ENCODE data around the gene MYL5.

Gene MYL5

GRCh38 chr4:675036-675882 lies 917 bp downstream of the MYL5 start:
- peak in 1 of 2 donors; percentile 1 for ATAC-seq

DNA sequence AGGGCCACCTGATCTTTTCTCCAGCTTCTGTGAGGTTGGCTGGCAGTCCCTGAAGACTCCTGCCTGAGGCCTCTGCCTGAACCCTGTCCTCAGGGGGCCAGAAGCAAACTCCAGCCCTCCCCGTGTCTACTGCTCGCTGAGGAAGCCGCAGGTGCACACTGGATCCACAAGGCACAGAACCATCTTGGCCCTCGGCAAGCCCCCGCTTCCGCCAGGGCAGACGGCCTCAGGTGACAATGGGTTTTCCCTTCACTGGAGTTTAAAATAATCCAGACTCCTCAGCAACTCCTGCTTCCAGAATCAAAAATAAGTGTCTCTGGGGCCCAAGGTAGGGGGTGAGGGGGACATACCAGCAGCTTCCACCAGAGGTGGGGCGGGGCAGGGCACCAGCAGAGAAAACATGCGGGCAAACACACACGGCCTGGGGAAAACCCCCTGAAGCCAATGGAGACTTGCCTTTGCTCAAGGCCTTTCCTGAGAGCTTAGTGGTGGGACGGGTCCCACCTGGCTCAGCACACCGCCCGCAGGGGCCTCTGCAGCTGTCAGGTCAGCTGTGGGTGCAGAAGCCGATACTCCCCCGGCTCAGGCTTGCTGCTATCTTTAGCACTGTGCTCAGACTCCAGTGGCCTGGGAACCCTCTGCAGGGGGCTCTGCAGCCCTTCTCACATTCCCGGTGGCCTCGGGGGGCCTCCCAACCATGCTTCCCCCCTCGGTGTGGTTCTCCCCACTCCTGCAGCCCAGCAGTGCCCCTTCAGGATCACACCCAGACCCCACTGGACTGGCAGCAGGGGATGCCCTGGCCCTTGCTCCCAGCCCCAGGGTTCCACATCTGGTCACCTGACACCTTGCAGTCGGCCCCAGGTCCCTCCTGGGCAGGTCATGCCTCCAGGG lies 1.9 kb downstream of the MYL5 start:
- ATAC-seq, result no peak

DNA sequence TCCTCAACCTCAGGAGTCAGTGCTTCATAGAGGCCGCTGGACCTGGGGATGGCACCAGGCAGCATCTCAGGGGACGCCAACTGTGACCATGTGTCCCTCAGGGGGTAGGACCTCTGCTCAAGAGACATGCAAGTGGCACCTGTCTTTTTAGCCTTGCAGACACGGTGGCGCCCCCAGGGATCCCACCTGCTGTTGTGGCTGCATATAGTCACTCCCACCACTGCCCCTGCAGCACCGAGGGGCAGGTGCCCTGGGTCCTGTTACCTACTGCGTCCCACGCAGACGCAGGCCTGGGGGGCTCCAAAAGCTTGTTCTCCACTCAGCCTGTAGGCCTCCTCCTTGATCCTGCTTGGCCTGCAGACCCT lies 2.5 kb downstream of the MYL5 start:
- no peak for ATAC-seq

GRCh38 chr4:677431-678293 lies 3.3 kb downstream of the MYL5 start:
- ATAC-seq, result no peak

DNA sequence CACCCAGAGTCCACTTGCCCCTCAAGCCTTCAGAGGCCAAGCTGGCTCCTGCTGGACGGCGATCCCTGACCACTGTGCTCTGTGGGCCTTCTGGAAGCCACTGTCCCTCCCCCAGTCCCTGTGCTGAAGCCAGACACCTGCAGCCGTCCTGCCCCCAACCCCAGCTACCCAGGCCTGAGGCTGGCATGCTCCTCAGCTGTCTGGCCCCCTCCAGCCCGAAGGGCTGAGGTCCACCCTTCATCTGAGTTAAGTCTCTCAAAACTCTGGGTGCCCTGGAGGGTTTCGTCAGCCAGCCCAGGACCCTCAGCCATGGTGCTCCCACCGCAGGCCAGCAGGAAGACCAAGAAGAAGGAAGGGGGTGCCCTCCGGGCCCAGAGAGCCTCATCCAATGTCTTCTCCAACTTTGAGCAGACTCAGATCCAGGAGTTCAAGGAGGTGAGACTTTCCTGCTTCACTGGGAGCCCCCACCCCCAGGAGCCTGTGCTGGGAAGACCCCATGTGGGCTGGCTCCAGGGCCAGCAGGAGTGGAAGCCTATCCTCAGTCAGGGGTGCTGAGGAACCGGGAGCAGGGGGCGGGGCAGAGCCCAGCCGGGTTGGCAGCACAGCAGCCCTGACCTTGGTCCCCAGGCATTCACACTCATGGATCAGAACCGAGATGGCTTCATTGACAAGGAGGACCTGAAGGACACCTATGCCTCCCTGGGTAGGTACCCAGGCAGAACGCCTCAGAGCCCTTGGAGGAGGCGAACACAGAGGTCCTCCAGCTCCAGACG lies 4.2 kb downstream of the MYL5 start:
- no peak for ATAC-seq

- ATAC-seq, result no peak
Observed at GRCh38 chr4:679104-679481, 4.8 kb downstream of the MYL5 start.

DNA sequence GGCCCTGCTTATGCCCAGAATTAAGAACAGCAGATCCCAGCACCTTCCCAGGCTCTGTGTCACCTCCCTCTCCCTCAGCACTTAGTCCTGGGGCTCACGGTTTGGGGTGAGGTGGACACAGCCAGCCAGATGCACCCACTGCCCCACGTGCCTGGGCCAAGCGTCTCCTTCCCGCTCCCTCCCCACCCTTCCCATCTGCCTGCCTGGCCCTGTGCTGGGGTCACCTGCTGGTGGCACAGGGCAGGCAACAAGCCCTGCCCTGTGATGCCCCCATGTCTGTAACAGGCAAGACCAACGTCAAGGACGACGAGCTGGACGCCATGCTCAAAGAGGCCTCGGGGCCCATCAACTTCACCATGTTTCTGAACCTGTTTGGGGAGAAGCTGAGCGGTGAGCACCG lies 5.3 kb downstream of the MYL5 start:
- no peak for ATAC-seq

DNA sequence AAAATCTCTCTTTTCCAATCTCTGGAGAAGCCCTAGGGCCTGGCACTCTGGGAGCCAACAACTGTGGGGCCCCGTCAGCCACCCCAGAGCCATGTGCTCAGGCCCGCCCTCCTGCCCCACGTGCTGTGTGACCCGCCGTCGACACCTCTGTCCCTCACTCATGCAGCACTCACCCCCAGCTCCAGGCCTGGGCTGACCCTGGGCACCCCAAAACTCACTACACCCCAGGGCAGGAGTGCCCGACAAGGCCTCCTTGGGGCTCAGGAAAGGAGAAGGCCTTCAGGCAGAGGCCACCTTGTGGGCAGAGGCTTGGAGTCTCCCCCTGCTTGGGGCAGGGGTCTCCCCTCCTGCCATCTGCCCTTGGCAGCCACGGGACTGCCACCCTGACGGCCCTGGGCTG lies 5.7 kb downstream of the MYL5 start:
- no peak for ATAC-seq

GRCh38 chr4:680551-680927 lies 6.2 kb downstream of the MYL5 start:
- ATAC-seq, result peak in 1 of 2 donors; percentile 8

GRCh38 chr4:680928-681645 lies 6.7 kb downstream of the MYL5 start:
- ATAC-seq, result peak; percentile 54 to 57

GRCh38 chr4:681736-682451 lies 7.6 kb downstream of the MYL5 start:
- ATAC-seq, result no peak

GRCh38 chr4:682490-683172 lies 8.3 kb downstream of the MYL5 start:
- ATAC-seq, result no peak

- ATAC-seq, result no peak
Observed at GRCh38 chr4:683247-683897, 9.0 kb downstream of the MYL5 start.

DNA sequence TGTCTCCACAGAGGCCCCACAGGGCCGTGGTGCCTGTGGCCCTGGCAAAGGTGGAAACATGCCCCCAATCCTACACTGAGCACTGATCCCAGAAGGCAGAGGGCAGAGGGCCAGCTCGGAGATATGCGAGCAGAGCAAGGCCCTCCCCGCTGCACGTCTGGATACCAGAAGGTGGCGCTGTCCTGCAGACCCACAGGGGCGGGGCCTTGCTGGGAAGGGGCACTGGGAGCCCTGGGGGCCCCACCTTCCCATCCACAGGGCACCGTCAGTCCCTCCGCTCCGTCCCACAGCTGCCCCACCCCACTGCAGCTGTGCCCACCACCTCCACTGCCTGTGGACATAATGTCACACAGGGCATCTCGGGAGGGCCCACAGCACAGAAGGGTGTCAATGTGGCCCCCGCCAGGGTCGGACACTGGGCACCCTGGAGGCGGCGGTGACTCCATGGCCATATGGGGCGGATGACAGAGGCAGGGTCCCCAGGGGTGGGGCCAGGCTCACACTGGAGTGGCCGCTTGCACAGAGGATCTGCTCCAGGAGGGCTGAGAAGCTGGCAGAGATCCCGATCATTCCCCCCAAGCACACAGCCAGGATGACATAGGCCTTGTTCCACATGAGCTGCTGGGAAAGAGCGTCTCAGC lies 9.8 kb downstream of the MYL5 start:
- ATAC-seq, result no peak

DNA sequence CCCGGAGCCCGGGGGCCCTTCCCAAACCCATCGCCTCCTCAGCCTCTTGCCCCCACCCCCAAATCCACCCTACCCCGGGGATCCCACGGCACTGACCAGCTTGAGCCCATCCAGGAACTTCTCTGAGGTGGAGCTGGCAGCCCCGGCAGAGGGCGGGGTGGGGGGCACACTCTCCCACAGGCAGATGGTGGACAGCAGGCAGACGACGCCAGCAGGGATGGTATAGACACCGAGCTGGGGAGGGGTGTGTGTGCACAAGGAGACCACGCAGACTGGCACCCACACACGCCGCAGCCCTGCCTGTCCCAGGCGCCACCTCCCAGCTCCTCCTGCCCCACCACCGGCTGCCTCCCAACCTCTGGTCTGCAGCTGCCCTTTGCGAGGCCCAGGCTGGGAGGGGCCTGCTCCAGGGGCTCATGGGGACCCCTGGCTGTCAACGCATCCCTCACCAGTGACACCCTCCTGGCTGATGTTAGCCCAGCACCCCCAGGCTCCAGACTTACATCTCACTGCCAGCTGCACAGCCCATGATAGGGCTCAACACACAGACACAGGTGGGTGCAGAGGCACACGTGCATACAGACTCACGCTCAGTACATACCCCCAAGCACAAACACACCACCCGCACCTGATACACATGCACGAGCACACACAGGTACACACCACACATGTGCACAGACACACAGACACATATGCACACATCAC lies 10.4 kb downstream of the MYL5 start:
- no peak for ATAC-seq

GRCh38 chr4:685679-686412 lies 11.5 kb downstream of the MYL5 start:
- no peak for ATAC-seq

DNA sequence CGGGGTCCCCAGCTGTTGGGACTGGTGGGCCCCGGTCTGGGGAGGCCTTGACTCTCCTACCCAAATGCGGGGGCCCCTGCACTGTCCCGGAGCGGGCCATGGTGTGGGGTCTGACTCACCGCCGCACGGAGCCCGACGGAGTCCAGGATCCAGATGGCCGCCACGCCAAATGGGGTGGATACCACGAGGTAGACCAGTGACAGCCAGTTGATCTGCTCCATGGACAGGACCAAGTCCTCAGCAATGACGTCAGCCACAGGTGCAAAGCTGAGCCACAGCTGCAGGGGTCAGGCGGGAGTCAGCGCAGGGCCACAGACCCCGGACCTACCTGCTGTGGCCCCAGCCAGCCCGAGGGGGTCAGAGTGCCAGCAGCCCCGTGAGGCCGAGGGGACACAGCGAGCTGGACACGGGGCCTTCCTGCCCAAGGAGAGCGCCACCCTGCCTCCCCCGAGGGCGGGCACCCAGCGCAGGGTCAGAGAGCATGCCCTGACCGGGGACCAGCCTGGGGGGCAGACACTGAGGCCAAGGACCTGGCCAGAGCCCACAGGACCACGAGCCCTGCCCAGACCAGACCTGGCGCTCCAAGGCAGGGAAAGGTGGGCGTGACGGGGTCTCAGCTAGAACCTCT lies 12.2 kb downstream of the MYL5 start:
- ATAC-seq, result no peak
